Stimulated activated CD8-positive, alpha-beta memory T cell treated with anti-CD3 and anti-CD28 coated beads, Interleukin-7, amount 100 ng/mL, for 4 hours (primary cell): ENCODE data around the gene TCP10L.
"Not testable (repeated sequence)": the region's sequence is repeated elsewhere in the genome, so short reads cannot be mapped to it uniquely, and the experiment has no call there.

Source experiments
- DNase-seq, 2 donors: peaks; one replicate each; pipeline ENCODE4 v3.0.0-alpha.2; 2020; ENCODE audit warnings: low read depth in 2 of 2

Gene TCP10L

DNA sequence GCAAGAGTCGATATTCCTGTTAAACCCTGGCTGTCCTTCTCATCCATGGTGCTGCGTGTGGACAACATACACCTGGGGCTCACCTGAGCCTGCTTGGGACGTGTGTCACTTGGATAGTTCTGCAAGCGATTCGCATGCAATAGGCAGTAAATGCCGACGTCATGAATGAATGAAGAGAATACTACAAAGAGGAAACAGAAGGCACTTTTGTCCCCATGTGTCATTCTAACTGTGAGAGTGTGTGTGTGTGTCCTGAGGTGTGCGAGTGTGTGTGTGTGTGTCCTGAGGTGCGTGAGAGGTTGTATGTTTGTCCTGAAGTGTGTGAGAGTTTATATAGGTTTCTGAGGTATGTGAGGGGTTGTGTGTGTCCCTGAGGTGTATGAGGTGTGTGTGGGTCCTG, 647 bp upstream of the TCP10L start:
- DNase-seq: no peak

GRCh38 chr21:32584472-32584871, 851 bp downstream of the TCP10L start:
- DNase-seq: no peak

DNA sequence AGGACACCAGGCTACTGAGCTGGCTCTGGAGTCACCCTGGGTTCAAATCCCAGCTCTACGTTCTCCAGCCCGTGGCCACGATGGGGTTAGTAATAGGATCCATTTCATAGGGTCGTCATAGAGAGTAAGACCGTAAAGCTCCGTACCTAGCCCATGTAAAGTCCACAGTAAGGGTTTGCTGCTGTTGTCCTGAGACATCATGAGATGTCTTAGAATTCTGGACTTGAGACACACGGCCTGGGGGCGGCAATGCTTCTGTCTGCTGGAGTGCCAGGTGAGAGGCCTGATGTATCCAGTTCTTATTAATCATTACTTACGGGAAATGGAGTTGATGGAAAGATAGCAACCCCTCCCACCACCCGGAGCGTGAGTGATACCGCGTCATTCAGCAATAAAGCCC, 3.6 kb downstream of the TCP10L start:
- DNase-seq: no peak

GRCh38 chr21:32580949-32581348, 4.4 kb downstream of the TCP10L start:
- no peak for DNase-seq

GRCh38 chr21:32578107-32578691, 7.1 kb downstream of the TCP10L start:
- DNase-seq: no peak

DNA sequence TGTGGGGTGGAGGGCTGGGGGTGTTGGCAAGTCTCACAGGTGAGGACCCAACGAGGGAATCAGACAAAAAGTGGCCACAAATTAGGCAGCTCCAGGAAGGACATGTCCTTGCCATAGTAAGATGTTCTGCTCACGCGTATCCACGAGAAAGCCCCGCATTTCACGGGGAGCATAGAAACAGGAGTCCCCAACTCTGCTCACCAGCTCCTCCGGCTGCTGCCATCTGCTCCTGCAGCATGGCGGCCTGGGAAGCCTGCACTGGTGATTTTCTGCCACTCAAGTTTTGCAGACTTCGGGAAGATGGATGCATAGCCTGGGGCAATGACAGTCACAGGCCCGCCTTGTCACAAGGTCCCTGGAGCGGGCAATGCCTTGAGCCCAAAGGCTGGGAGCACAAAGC, 9.3 kb downstream of the TCP10L start:
- no peak for DNase-seq

GRCh38 chr21:32574946-32575925, 10.1 kb downstream of the TCP10L start:
- DNase-seq: no peak

GRCh38 chr21:32572574-32573420, 12.5 kb downstream of the TCP10L start:
- no peak for DNase-seq

DNA sequence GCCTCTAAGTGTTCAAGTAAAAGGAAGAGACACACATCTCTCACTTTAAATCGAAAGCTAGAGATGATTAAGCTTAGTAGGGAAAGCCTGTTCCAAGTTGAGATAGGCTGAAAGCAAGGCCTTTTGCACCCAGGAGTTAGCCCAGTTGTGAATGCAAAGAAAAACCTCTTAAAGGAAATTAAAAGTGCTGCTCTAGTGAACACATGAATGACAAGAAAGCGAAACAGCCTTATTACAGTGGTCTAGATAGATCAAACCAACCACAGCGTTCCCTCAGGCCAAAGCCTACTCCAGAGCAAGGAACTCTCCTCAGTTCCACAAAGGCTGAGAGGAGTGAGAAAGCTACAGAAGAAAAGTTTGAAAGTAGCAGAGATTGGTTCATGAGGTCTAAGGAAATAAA, 14.9 kb downstream of the TCP10L start:
- no peak for DNase-seq

- peak; percentile 67 to 71 for DNase-seq
These were observed 15.8 kb downstream of the TCP10L start for GRCh38 chr21:32569261-32570230.

GRCh38 chr21:32567626-32568025, 17.7 kb downstream of the TCP10L start:
- DNase-seq: no peak

DNA sequence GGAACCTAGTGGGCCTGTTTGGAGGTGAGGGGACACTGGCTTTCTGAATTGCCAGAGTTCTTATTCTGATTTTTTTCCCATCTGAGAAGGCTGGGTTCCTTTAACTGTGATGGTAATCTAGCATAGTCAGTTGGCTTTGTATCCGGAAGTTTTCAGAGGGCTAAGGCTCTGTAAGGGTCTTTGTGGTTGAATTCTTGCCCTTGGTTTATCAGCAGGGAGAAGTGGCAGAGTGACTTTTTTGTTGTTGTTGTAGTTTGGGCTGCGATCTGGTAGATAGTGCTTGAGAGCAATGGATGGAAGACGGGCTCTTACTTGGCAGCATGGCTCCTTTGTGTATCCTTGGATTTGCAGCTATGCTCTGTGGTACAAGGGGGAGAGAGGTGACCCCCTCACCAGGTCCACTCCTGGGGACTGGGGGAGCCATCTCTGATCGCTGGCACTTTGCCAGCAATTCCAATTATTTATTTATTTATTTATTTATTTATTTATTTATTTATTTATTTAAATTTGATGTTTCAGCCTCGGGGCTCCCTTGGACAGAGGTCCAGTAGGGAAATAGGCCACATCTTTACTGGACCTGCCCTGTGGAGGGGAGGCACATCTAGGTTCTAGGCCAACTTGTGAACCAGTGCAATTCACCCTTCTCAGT, 18.5 kb downstream of the TCP10L start:
- DNase-seq: no peak

DNA sequence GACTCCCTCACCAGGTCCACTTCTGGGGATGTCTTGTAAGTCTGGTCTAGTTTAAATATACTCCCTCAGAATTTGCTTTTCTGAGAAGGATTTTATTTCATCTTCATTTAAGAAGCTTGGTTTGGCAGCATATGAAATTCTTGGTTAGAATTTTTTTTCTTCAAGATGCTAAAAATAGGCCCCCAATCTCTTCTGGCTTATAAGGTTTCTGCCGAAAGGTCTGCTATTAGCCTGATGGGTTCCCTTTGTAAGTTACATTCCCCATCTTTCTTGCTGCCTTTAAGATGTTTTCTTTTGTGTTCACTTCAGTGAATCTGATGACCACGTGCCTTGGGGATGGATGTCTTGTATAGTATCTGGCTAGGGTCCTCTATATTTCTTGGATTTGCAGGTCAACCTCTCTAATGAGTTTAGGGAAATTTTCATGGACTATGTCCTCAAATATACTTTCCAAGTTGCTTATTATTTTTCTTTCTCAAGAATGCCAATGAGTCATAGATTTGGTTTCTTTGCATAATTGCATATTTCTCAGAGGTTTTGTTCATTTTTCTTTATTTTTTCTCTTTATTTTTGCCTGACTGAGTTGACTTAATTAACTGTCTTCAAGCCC, 19.4 kb downstream of the TCP10L start:
- no peak for DNase-seq

DNA sequence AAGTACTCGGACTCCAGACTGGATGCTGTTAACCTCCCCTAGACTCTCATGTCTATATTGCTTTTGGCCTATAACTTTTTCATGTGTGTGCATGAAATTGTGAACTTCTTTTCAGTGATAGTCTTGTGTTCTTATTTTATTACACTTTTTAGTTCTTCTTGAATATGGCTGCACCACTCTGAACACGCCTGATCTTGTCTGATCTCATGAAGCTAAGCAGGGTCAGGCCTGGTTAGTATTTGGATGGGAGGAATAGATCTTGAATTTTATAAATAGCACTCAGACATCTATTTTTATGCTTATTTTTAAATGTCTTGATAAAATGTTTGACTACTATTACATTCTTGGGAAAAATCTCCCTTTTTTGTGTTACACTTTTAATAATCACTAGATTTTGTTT, 22.4 kb downstream of the TCP10L start:
- DNase-seq: no peak

GRCh38 chr21:32562426-32562825, 22.9 kb downstream of the TCP10L start:
- no peak for DNase-seq

DNA sequence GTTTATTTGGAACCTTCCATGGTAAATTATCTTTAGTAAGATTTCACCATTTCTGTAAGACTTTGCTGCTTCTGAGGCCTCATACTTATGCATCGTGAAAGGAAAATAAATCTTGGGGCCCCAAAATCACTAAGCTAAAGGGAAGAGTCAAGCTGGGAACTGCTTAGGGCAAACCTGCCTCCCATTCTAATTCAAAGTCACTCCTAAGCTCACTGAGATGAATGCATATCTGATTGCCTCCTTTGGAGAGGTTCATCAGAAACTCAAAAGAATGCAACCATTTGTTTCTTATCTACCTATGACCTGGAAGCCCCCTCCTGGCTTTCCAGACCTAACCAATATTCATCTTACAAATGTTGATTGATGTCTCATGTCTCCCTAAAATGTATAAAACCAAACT, 23.8 kb downstream of the TCP10L start:
- DNase-seq: not testable (repeated sequence)

DNA sequence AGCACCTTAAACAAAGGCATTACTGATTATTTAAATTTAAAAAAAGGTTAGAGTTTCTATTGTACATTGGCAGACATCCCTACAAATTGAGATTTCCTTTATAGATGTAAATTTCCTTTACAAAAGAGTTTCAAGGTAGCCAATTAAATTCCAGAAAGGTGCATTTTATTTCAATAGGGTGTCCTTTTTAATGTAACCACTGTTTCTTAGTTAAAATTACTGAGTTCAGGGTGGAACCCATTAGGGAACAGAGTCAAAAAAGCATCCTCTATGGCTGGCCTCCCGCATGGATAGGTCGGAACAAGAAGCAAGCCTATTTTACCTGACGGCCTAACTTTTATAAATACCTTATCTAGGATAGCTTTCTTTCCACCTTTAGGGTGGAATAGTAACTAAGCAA, 24.4 kb downstream of the TCP10L start:
- no peak for DNase-seq

- DNase-seq: no peak
These were observed 26.2 kb downstream of the TCP10L start for GRCh38 chr21:32559006-32559610.

GRCh38 chr21:32558106-32558505, 27.2 kb downstream of the TCP10L start:
- DNase-seq: no peak
